KOPT-K1 (cell line): ENCODE measurements around the gene LRMDA.

Source experiments
- H3K27ac ChIP-seq: fragments of 200-600 bp; sonication (generic); 2 replicates; pipeline ENCODE4 v1.5.1; 2016; ENCODE audit warnings: antibody characterized with exemption, mild to moderate bottlenecking, low read depth, low read length; ENCODE audit not compliant: poor library complexity, severe bottlenecking
- H3K36me3 ChIP-seq: fragments of 200-600 bp; sonication (generic); 2 replicates; pipeline ENCODE4 v1.5.1; 2017; ENCODE audit warnings: antibody characterized with exemption, mild to moderate bottlenecking, low read length, moderate library complexity; ENCODE audit not compliant: insufficient read depth
- H3K9me3 ChIP-seq: fragments of 200-600 bp; sonication (generic); 2 replicates; pipeline ENCODE4 v1.5.1; 2017; ENCODE audit warnings: antibody characterized with exemption, low read length, mild to moderate bottlenecking; ENCODE audit not compliant: insufficient read depth, poor library complexity, severe bottlenecking

LRMDA gene

GRCh38 chr10:75431180-75432111 lies at the start of gene LRMDA:
LRMDA (plus strand) TSS chr10:75431624.
- Histone ChIP-seq H3K9me3 (no peaks in the 10 kb centered on the region), H3K27ac (no peak within 1 kb of the TSS), H3K36me3 (no peaks in the 10 kb centered on the region)

GRCh38 chr10:75386128-75386527 lies 45.3 kb upstream of the LRMDA start:
- Histone ChIP-seq H3K36me3 (no peaks in the 10 kb centered on the region), H3K9me3 (no peaks in the 10 kb centered on the region), H3K27ac (no peak overlapping the region)

- Histone ChIP-seq H3K27ac (no peak overlapping the region), H3K36me3 (no peaks in the 10 kb centered on the region), H3K9me3 (no peaks in the 10 kb centered on the region)
Measured at GRCh38 chr10:75388082-75388481, 43.3 kb upstream of the LRMDA start.

GRCh38 chr10:75390178-75390577 lies 41.2 kb upstream of the LRMDA start:
- H3K9me3 ChIP-seq, result peaks cover 3% of the 10 kb centered on the region
- H3K27ac ChIP-seq, result no peak overlapping the region
- no peaks in the 10 kb centered on the region for H3K36me3 ChIP-seq

- Histone ChIP-seq H3K9me3 (peaks cover 12% of the 10 kb centered on the region), H3K27ac (no peak overlapping the region), H3K36me3 (no peaks in the 10 kb centered on the region)
Measured at GRCh38 chr10:75392271-75392670, 39.2 kb upstream of the LRMDA start.

GRCh38 chr10:75392744-75393143 lies 38.7 kb upstream of the LRMDA start:
- Histone ChIP-seq H3K9me3 (peaks cover 12% of the 10 kb centered on the region), H3K27ac (no peak overlapping the region), H3K36me3 (no peaks in the 10 kb centered on the region)

GRCh38 chr10:75394221-75394620 lies 37.2 kb upstream of the LRMDA start:
- H3K9me3 ChIP-seq, result peaks cover 17% of the 10 kb centered on the region
- no peak overlapping the region for H3K27ac ChIP-seq
- no peaks in the 10 kb centered on the region for H3K36me3 ChIP-seq

GRCh38 chr10:75395066-75395931 lies 36.1 kb upstream of the LRMDA start:
- Histone ChIP-seq H3K36me3 (no peaks in the 10 kb centered on the region), H3K9me3 (peaks cover 23% of the 10 kb centered on the region), H3K27ac (no peak overlapping the region)

- peaks cover 31% of the 10 kb centered on the region for H3K9me3 ChIP-seq
- no peak overlapping the region for H3K27ac ChIP-seq
- no peaks in the 10 kb centered on the region for H3K36me3 ChIP-seq
Measured at GRCh38 chr10:75395932-75396630, 35.3 kb upstream of the LRMDA start.

GRCh38 chr10:75396631-75397495 lies 34.6 kb upstream of the LRMDA start:
- no peak overlapping the region for H3K27ac ChIP-seq
- H3K9me3 ChIP-seq, result peaks cover 31% of the 10 kb centered on the region
- no peaks in the 10 kb centered on the region for H3K36me3 ChIP-seq

GRCh38 chr10:75397496-75398199 lies 33.8 kb upstream of the LRMDA start:
- Histone ChIP-seq H3K27ac (no peak overlapping the region), H3K36me3 (no peaks in the 10 kb centered on the region), H3K9me3 (peaks cover 31% of the 10 kb centered on the region)

GRCh38 chr10:75398200-75398691 lies 33.2 kb upstream of the LRMDA start:
- Histone ChIP-seq H3K36me3 (no peaks in the 10 kb centered on the region), H3K9me3 (peaks cover 31% of the 10 kb centered on the region), H3K27ac (no peak overlapping the region)

- no peak overlapping the region for H3K27ac ChIP-seq
- no peaks in the 10 kb centered on the region for H3K36me3 ChIP-seq
- H3K9me3 ChIP-seq, result peaks cover 33% of the 10 kb centered on the region
Measured at GRCh38 chr10:75398692-75399460, 32.5 kb upstream of the LRMDA start.
